Retinal pigment epithelial cell (primary cell): ENCODE data around the gene PCTP.

Experiments used
- DNase-seq: peaks from one replicate; pipeline ENCODE4 v3.0.0-alpha.2; 2010; ENCODE audit warnings: low read depth
- H3K4me3 ChIP-seq: 2 replicates; pipeline ENCODE4 v1.5.1; 2011; ENCODE audit warnings: mild to moderate bottlenecking, low read length, control low read depth, moderate library complexity
- TF ChIP-seq, protein P1 (sequence below): conservative IDR thresholded peaks from 2 replicates; pipeline ENCODE4 v1.5.1; 2011; ENCODE audit warnings: low read depth, low read length, control low read depth, inconsistent platforms

The PCTP gene

DNA sequence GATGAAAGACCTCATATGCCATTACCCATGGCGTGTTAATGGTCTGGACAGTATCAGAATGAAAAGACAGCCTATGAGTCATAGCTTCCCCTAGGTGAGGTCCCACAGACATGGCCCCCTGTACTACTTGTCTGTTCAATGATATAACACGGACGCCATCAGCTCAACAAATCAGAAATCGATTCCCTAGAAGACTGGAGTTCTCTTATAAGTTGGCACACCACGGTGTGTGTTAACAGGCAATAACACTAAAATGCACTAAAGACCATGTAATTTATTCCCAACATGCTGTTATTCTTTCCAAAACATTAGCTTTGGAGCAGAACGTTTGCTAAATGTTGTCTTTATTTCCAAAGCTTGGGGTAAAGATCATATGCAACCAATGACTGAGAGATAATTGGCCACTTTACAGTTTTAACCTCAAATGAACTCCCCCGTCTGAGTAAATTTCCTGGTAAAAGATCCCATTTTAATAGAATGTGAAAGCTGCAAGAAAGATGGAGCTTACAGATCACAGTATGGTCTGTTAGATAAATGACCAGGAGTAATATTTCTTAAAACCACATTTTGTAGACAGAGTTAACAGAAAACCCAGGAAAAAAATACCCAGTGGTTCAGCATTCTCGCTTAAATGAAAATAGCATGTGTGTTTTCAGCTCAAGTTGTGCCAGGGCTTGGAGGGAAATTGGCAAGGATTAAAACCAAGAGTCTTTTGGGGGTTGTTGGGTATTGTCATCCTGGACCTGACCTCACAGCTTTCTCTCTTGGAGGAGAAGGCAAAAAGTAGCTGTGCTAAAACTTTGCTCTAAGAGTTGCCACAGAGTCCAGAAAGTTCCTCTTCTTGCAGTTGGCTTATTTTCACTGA lies 65.9 kb downstream of the PCTP start:
- no peak for DNase-seq
- TF ChIP-seq, protein P1, sequence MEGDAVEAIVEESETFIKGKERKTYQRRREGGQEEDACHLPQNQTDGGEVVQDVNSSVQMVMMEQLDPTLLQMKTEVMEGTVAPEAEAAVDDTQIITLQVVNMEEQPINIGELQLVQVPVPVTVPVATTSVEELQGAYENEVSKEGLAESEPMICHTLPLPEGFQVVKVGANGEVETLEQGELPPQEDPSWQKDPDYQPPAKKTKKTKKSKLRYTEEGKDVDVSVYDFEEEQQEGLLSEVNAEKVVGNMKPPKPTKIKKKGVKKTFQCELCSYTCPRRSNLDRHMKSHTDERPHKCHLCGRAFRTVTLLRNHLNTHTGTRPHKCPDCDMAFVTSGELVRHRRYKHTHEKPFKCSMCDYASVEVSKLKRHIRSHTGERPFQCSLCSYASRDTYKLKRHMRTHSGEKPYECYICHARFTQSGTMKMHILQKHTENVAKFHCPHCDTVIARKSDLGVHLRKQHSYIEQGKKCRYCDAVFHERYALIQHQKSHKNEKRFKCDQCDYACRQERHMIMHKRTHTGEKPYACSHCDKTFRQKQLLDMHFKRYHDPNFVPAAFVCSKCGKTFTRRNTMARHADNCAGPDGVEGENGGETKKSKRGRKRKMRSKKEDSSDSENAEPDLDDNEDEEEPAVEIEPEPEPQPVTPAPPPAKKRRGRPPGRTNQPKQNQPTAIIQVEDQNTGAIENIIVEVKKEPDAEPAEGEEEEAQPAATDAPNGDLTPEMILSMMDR, result no peak
- no peak overlapping the region for H3K4me3 ChIP-seq

DNA sequence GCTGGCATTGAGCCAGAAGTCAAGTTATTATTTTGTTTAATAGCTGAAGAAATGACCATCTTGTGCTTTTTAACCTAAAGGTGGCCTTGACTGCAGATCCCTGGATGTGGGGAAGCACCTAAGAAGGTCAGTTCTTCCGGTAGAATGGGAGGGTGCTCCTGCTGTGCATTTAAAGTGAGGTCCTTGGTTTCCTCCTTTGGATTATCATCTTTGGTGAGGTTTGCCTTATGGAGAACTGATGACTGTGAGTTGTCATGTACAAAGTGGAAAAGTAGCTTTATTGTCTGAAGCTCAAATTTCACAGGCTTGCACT lies 66.5 kb downstream of the PCTP start:
- no peak overlapping the region for H3K4me3 ChIP-seq
- DNase-seq, result no peak
- TF ChIP-seq, protein P1, result no peak

DNA sequence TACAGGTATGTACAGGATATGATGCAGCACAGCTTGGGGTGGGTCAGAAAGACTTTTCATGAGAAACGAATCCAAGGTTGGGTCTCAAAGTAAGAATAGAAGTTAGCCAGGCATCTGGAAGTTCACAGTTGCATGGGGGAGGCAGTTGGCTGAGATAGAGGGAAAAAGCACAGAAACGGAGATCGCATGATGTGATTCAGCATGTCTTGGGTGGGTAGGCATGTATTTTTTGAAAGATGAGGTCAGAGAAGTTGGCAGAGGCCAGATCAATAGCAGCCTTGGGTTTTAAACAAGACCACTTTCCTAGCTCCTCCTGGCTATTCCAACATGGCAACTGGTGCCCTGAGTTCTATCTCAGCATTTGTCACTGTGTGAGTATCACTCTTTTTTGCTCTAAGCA lies 67.2 kb downstream of the PCTP start:
- TF ChIP-seq, protein P1, result no peak
- H3K4me3 ChIP-seq, result no peak overlapping the region
- DNase-seq, result no peak

DNA sequence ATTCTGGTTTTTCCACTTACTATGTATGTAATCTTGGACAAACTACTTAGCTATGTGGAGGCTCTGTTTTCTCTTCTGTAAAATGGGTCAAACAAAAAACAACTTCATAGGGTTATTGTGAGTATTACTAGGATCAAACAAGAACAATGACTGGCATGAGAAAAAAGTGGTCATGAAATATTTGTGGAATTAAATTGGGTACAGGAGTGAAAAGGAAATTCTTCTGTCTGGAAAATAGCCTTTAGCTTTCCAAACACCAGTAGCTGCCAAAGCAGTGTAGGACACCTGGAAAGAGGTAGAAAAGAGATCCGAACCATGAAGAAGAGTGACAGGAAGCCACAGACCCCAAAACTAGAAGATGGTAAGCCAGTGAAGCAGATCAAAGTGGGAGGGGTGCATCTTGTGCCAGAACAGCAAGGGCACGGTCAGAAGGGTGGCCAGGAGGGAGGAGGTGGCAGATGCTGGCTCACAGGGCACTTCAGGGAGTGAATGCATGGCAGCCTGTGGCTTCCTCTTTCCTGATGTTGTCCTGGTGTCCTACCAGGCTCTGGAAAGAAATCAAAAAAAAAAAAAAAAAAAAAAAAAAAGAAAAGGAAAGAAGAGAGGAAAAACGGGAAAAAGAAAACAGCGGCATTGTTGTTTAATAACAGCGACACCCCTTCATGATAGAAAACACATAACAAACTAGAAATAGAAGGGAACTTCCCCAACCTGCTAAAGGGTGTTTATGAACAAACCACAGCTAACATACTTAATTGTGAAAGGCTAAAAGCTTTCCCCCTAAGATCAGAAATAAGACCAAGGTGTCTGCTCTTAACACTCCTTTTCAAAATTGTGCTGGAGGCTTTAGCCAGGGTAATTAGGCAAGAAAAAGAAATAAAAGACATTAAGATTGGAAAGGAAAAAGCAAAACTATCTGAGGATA lies 67.9 kb downstream of the PCTP start:
- TF ChIP-seq, protein P1, result no peak
- no peak for DNase-seq
- H3K4me3 ChIP-seq, result no peak overlapping the region

DNA sequence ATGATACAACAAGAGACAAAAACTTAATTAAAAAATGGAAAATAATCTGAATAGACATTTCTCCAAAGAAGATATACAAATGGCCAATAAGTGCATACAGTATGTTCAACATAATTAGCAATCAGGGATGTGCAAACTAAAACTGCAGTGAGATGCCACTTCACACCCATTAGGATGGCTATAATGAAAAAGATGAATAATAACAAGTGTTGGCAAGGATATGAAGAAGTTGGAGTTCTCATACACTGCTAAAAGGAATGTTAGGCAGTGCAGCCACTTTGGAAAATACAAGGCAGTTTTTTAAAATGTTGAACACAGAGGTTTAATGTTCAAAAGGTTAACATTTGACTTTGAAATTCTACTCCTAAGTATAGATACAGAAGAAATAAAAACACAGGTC lies 69.8 kb downstream of the PCTP start:
- TF ChIP-seq, protein P1, result no peak
- H3K4me3 ChIP-seq, result no peak overlapping the region
- no peak for DNase-seq

DNA sequence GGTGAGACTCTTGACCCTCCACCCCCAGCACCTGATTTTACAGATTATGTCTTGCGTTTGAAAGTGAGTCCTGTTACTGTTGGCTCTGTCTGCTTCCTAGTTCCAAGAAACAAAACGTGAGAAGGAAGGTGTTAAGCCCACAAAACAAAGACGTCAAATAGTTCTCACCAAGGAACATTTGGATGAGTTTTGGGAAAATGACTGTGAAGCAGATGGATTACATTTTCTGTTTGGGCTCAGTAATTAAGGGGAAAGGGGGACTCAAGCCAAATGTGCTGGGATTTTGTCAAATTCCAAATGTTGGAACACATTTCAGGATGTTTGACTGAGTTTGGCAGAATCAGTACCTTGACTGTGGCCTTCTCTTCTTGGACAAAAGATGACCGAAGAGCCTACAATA lies 71.2 kb downstream of the PCTP start:
- TF ChIP-seq, protein P1, result no peak
- no peak overlapping the region for H3K4me3 ChIP-seq
- no peak for DNase-seq
